Activated CD8-positive, alpha-beta memory T cell treated with anti-CD3 and anti-CD28 coated beads for 36 hours (primary cell): ENCODE results near the gene HRH2. TPM values are rescaled to one million over a fixed set of nuclear protein-coding genes. Genes with fewer than 3 reads are reported as not detected.

Experiments used
- CTCF ChIA-PET: fragments of 350-600 bp; sonication (Branson Sonifier 250); formaldehyde crosslinking; loops from one replicate; lab custom pipeline; 2021; ENCODE audit warnings: antibody characterized with exemption; lab: Charles Lee
- POLR2A ChIA-PET: fragments of 350-600 bp; sonication (Branson Sonifier 250); formaldehyde crosslinking; loops from one replicate; lab custom pipeline; 2021; ENCODE audit warnings: antibody characterized with exemption; lab: Charles Lee
- total RNA-seq, 2 experiments: library from RNA; stranded (reverse); gene quantifications; one replicate each; pipeline ENCODE4 v1.2.3, GENCODE V29; 2021

The HRH2 gene
- total RNA-seq, 2 experiments from 2014 or later = 32.6 to 34.5 TPM

GRCh38 chr5:175666216-175666615, 8.3 kb downstream of the HRH2 start:
- ChIA-PET CTCF (no interaction called here), POLR2A (no interaction called here)

DNA sequence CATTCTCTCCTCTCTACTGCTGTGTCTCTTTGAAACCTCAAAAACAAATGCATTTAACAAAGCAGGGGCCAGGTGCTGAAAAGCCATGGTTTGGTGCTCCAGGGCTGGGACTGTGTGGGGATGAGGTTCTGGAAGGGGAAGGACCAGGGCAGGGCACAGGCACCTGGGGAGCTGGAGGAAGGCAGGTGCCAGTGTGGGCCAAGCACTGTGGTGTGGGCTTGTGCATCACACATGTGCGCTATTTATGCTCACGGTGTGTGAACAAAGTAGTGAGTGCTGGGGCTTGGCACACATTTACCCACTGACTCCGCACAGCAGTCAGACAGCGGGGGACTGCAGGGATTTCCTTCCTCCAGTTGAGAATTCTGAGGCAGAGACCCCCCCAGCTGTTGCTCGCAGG, 10.1 kb downstream of the HRH2 start:
- ChIA-PET POLR2A (no interaction called here), CTCF (no interaction called here)

- ChIA-PET CTCF (no interaction called here), POLR2A (no interaction called here)
Measured at GRCh38 chr5:175670372-175670771, 12.5 kb downstream of the HRH2 start.

GRCh38 chr5:175671013-175671412, 13.1 kb downstream of the HRH2 start:
- POLR2A ChIA-PET = no interaction called here
- CTCF ChIA-PET = no interaction called here

DNA sequence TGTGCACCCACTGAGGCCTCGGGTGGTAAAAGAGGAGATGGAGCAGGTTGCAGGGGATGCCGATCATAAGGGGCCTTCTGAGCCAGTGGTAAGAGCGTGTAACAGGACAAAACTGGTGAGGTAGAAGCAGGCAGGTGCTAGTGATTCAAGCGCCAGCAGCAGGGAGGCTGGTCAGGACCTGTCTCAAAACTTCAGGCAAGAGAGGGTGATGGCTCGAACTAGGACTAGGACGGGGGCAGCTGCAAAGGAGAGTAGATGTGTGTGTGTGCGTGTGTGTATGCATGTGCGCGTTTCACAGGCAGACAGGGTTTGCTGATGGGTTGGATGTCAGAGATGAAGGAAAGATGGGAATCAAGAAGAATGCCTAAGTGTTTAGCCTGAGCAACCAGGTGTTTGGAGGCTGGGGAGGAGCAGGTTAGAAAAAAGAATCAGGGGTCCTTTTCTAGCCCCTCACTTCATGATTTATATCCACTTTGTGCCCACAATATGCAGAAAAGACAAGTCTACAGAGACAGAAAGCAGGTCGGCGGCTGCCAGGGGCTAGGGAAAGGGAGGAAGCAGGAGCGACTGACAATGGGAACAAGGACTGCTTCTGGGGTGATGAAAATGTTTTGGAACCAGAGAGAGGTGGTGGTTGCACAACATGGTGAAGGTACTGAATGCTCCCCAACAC, 15.2 kb downstream of the HRH2 start:
- CTCF ChIA-PET = no interaction called here
- POLR2A ChIA-PET = no interaction called here

- CTCF ChIA-PET = interaction anchor here (0.7 to 1.1 kb wide), 2 partner anchors 59 to 134 kb away, joined by 3 to 4 read pairs; no protein-coding TSS in a partner anchor
- POLR2A ChIA-PET = no interaction called here
Measured at GRCh38 chr5:175674731-175675346, 17.0 kb downstream of the HRH2 start.

- ChIA-PET POLR2A (no interaction called here), CTCF (interaction anchor here (0.7 to 1.1 kb wide), 2 partner anchors 58 to 135 kb away, joined by 3 to 4 read pairs; no protein-coding TSS in a partner anchor)
Measured at GRCh38 chr5:175675873-175676272, 18.0 kb downstream of the HRH2 start.

DNA sequence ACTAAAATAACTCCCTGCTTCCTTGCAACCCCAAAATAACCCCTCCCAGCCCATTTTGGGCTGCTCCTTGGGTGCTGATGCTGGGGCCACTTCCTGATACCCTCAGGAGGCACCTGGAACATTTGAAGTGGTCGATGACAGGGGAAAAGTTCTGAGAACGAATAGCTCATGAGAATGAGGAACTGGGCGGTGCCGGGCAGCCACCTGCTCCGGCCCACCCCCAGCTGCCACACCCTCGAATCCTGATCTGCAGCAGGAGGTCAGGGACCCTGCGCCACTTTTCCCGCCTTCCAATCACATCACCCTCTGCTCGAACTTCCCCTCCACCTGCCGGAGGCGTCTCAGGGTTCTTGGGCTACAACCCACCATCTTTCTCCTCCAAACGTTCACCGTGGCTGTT, 19.7 kb downstream of the HRH2 start:
- ChIA-PET POLR2A (no interaction called here), CTCF (interaction anchor here (2.0 kb wide), 1 partner anchor 144 kb away, joined by 8 read pairs; no protein-coding TSS in a partner anchor)

GRCh38 chr5:175678074-175678473, 20.2 kb downstream of the HRH2 start:
- POLR2A ChIA-PET = no interaction called here
- CTCF ChIA-PET = interaction anchor here (2.0 kb wide), 1 partner anchor 144 kb away, joined by 8 read pairs; no protein-coding TSS in a partner anchor

- ChIA-PET POLR2A (no interaction called here), CTCF (no interaction called here)
Measured at GRCh38 chr5:175679411-175679810, 21.5 kb downstream of the HRH2 start.

DNA sequence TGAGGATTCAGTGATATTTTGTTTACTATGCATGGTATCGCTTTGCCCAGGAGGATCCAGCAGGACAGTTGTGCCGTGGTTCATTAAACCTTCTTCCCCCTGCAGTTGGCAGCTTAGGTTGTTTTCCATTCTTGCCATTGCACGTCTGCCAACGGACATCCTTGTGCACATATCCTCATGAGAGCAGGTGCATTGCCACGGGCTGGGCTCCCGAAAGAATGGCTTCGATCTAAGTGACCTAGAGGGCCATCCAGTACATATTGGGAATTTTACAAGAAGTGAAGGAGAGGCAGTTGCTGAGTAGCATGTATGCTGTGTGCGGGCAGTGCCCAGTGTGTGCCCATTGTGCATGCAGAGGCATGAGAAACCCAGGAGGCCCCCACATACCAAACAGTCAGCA, 22.1 kb downstream of the HRH2 start:
- CTCF ChIA-PET = no interaction called here
- POLR2A ChIA-PET = no interaction called here

- CTCF ChIA-PET = no interaction called here
- POLR2A ChIA-PET = no interaction called here
Measured at GRCh38 chr5:175680463-175680862, 22.6 kb downstream of the HRH2 start.

DNA sequence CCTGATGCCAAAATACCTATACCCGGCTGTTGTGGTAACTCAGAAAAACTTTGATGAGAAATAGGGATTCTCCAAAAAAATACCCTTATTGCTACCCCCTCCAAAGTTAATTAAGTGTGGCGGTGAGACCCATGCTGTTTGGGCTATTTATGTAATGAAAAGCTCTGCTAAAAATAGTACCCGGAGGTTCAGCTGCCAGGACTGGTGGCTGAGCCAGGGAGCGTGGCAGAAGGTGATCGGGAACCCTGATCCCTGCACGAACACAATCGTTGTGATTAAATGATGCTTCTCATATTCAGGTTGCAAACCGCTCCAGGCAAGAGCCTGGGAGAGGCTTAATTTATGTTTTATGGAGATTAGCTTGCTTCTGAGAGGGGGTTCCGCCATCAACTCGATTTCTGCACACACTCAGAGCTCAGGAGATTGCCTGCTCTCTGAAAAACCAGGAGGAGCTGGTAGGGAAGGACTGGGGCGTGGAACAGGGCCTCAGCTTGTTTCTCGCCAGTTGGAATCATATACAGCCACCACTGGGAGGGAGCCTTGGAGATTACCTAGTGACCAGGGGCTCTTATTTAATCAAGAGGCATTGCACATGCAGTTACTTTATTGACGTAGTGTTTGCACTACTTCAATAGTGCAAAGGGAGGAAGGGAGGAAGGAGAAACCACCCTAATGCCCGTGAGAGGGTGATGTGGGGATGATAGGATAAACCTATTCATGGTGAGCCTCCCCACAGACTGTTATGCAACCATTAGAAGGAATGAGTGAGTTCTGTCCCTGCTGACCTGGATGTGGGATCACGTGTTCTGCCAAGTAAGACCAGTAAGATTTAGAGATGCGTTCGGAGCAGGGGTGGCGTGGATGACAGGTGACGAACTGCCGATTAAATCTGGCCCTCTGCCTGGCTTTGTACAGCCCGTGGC, 23.4 kb downstream of the HRH2 start:
- CTCF ChIA-PET = no interaction called here
- POLR2A ChIA-PET = no interaction called here

- POLR2A ChIA-PET = no interaction called here
- CTCF ChIA-PET = no interaction called here
Measured at GRCh38 chr5:175681968-175682340, 24.1 kb downstream of the HRH2 start.

- ChIA-PET POLR2A (interaction anchor here (0.6 kb wide), 1 partner anchor 63 kb away, joined by 5 read pairs; no protein-coding TSS in a partner anchor), CTCF (no interaction called here)
Measured at GRCh38 chr5:175682664-175683063, 24.8 kb downstream of the HRH2 start.

DNA sequence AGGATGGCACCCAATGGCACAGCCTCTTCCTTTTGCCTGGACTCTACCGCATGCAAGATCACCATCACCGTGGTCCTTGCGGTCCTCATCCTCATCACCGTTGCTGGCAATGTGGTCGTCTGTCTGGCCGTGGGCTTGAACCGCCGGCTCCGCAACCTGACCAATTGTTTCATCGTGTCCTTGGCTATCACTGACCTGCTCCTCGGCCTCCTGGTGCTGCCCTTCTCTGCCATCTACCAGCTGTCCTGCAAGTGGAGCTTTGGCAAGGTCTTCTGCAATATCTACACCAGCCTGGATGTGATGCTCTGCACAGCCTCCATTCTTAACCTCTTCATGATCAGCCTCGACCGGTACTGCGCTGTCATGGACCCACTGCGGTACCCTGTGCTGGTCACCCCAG, 25.4 kb downstream of the HRH2 start:
- ChIA-PET CTCF (no interaction called here), POLR2A (interaction anchor here (0.6 kb wide), 1 partner anchor 62 kb away, joined by 5 read pairs; no protein-coding TSS in a partner anchor)

GRCh38 chr5:175683921-175684320, 26.1 kb downstream of the HRH2 start:
- CTCF ChIA-PET = interaction anchor here (1.1 to 2.4 kb wide), 2 partner anchors 32 to 150 kb away, joined by 3 to 5 read pairs; no protein-coding TSS in a partner anchor
- POLR2A ChIA-PET = interaction anchor here (0.6 kb wide), 1 partner anchor 40 kb away, joined by 3 read pairs; no protein-coding TSS in a partner anchor

DNA sequence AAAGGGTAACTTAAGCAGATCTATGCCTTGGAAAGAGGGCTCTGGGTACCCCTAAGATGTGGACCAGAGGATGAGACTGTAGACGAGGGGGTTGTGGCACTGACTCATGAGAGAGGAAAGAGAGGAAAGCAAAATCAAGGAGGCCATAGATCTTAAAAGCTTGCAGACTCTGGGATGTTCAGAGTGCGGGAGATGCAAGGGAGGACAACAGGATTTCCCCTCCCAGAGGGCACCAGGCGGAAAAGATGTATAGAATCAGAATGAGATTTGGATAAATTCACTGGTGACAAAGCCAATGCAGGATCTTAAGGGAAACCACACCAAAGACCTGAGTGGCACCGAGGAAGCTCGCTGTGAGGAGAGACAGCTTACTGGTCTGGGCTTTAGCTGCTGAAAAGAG, 27.1 kb downstream of the HRH2 start:
- POLR2A ChIA-PET = no interaction called here
- CTCF ChIA-PET = interaction anchor here (1.1 to 2.4 kb wide), 2 partner anchors 31 to 151 kb away, joined by 3 to 5 read pairs; no protein-coding TSS in a partner anchor

GRCh38 chr5:175685701-175686350, 28.0 kb downstream of the HRH2 start:
- ChIA-PET POLR2A (no interaction called here), CTCF (interaction anchor here (2.4 kb wide), 1 partner anchor 152 kb away, joined by 5 read pairs; no protein-coding TSS in a partner anchor)
